CD4-positive, alpha-beta T cell (primary cell): ENCODE results near the gene TMEM164. TPM values are rescaled to one million over a fixed set of nuclear protein-coding genes. Genes with fewer than 3 reads are reported as not detected.
A peak's percentile ranks its signal among the peaks of the same experiment; 100 is the strongest.

Experiments used
- ATAC-seq: fragments of 200-7000 bp; cut with Tn5 transposase; one replicate; pipeline ENCODE4 v1.10.0; 2022; ENCODE audit warnings: mild to moderate bottlenecking; ENCODE audit not compliant: poor library complexity
- CTCF ChIA-PET: fragments of 350-600 bp; sonication (Branson Sonifier 250); formaldehyde crosslinking; loops from one replicate; lab custom pipeline; 2021; ENCODE audit warnings: antibody characterized with exemption, inconsistent platforms; lab: Charles Lee
- POLR2A ChIA-PET: fragments of 350-600 bp; sonication (Branson Sonifier 250); formaldehyde crosslinking; loops from one replicate; lab custom pipeline; 2021; ENCODE audit warnings: antibody characterized with exemption, inconsistent platforms; lab: Charles Lee
- DNase-seq, 14 experiments: peaks; one replicate each; pipeline ENCODE4 v3.0.0-alpha.2; 2013 to 2020; ENCODE audit warnings: mixed read lengths in 2 of 14
- H3K27ac ChIP-seq, 2 donors: one replicate each; pipeline versions ENCODE4 v1.5.1 to v1.7.0; 2013; ENCODE audit warnings: low read length in 2 of 2, low read depth in 1 of 2, mild to moderate bottlenecking in 1 of 2
- H3K27me3 ChIP-seq, 2 experiments: 1 replicate in 1 of 2; 2 replicates in 1 of 2; pipeline versions ENCODE4 v1.6.1 to v1.7.0; 2013; ENCODE audit warnings: low read length in 2 of 2, control low read depth in 1 of 2, mild to moderate bottlenecking in 1 of 2, moderate library complexity in 1 of 2; ENCODE audit not compliant: insufficient read depth in 2 of 2, control insufficient read depth in 1 of 2
- H3K36me3 ChIP-seq: one replicate; pipeline ENCODE4 v1.6.1; 2013; ENCODE audit warnings: low read length, control low read depth; ENCODE audit not compliant: insufficient read depth
- H3K4me1 ChIP-seq: one replicate; pipeline ENCODE4 v1.6.1; 2013; ENCODE audit warnings: low read length, control low read depth; ENCODE audit not compliant: insufficient read depth
- H3K4me3 ChIP-seq: one replicate; pipeline ENCODE4 v1.5.1; 2013; ENCODE audit warnings: mild to moderate bottlenecking, low read length, moderate library complexity
- H3K9me3 ChIP-seq, 2 experiments: 1 replicate in 1 of 2; 2 replicates in 1 of 2; pipeline versions ENCODE4 v1.6.1 to v1.7.0; 2013; ENCODE audit warnings: low read length in 2 of 2, mild to moderate bottlenecking in 2 of 2, control low read depth in 1 of 2, moderate library complexity in 1 of 2; ENCODE audit not compliant: control insufficient read depth in 1 of 2, insufficient read depth in 1 of 2
- H3K27ac Mint-ChIP-seq: one replicate; pipeline ENCODE4 v1.8.0; 2020; ENCODE audit warnings: mixed read lengths
- H3K27me3 Mint-ChIP-seq: one replicate; pipeline ENCODE4 v1.8.0; 2021; ENCODE audit warnings: mixed read lengths
- H3K36me3 Mint-ChIP-seq: one replicate; pipeline ENCODE4 v1.8.0; 2021; ENCODE audit warnings: low read depth, mixed read lengths
- H3K4me1 Mint-ChIP-seq: one replicate; pipeline ENCODE4 v1.8.0; 2021; ENCODE audit warnings: low read depth, mixed read lengths
- H3K4me3 Mint-ChIP-seq: one replicate; pipeline ENCODE4 v1.8.0; 2020; ENCODE audit warnings: mild to moderate bottlenecking, mixed read lengths
- H3K9me3 Mint-ChIP-seq: one replicate; pipeline ENCODE4 v1.8.0; 2020; ENCODE audit warnings: mixed read lengths
- intact Hi-C, 2 experiments: fragments of 100-400 bp; cut with DNase I in 1 of 2; cut with micrococcal nuclease in 1 of 2; formaldehyde crosslinking; loops; one replicate each; pipeline versions ENCODE4 v1.15.1 to v1.9.0; 2023 to 2025; cut with DNase I, micrococcal nuclease
- polyA plus RNA-seq, 2 donors: library from polyadenylated mRNA; unstranded; fragments of 120-200 nt; gene quantifications; one replicate each; pipeline ENCODE4 v1.2.1, GENCODE V29; 2013
- total RNA-seq, 174 experiments: library from RNA in 2 of 174; stranded (reverse) in 2 of 174; gene quantifications; one replicate each; pipeline ENCODE4 v1.2.3 and lab custom pipeline; 2021 to 2026
- TF ChIP-seq, protein P1 (sequence below): fragments of 200-600 bp; IDR thresholded peaks from one replicate; pipeline ENCODE4 v1.8.0; 2022; ENCODE audit warnings: antibody characterized with exemption, mild to moderate bottlenecking

Gene TMEM164
- total RNA-seq (10 to 100 TPM; 11.1 to 13.4 TPM), total RNA-seq (lab: John Stamatoyannopoulos, UW) (8.8 to 56.2 (median 25.8) reads per million in 172 experiments)
- polyA plus RNA-seq (2013, experiment 1 of 2), result 16.7 TPM
- polyA plus RNA-seq (2013, experiment 2 of 2), result 16.4 TPM

DNA sequence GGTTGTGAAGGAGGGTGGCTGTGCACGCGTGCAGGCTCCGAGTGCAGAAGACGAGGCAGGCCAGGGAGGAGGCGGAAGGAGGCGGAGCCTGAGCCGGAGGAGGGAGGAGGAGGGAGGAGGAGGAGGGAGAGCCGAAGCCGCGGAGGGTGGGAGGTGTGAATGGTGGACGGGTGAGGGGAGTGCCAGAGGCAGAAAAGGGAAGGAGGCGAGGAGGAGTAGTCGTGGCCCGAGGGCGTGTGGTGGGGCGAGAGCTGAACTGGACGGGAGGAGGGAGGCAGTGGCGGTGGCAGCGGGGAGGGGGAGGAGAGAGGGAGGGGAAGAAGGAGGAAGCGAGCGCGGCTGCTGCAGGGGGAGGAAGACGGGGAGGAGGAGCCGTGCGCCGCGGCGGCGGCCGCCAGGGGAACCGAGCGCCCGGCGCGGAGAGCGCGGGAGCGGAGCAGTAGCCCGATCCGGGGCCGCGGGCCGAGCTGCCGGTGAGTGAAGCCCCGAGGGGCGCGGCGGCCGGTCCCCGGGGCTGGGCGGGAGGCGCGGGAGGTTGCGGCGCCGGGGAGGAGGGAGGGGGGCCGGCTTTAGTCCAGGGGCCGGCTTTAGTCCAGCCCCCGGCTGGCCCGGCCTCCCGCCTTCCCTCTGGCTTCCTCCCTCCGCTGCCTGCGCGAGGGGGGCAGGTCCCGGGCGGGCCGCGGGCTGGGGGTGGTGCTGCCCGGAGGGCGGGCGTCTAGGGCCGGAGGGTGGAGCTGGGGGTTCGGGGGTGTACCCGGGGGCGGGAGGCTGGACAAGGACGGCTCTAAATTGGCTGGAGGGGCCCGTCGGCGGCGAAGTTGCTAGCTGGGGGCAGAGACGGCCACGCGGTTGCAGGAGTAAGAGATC lies at the start of gene TMEM164:
Gene TMEM164, plus strand, starts transcription at position 815 of the 867 bp plus-strand sequence. CDS start 661 bp downstream, outside the sequence.
- peaks cover 12% of the 10 kb centered on the region for H3K36me3 Mint-ChIP-seq
- H3K27me3 Mint-ChIP-seq, result no peaks in the 10 kb centered on the region
- no peaks in the 10 kb centered on the region for H3K9me3 Mint-ChIP-seq
- H3K4me1 Mint-ChIP-seq, result peaks cover 44% of the 10 kb centered on the region
- Histone ChIP-seq H3K27me3 (no peaks in the 10 kb centered on the region), H3K4me3 (peak within 1 kb of the TSS; percentile 81), H3K4me1 (peaks cover 27% of the 10 kb centered on the region), H3K27ac (peak within 1 kb of the TSS in 1 of 2 donors; percentile 29), H3K36me3 (no peaks in the 10 kb centered on the region), H3K9me3 (no peaks in the 10 kb centered on the region)
- peak; percentile 82 for ATAC-seq
- peak; percentile 59 to 89 (median 76) for DNase-seq
- peak within 1 kb of the TSS; percentile 97 for H3K4me3 Mint-ChIP-seq
- intact Hi-C loops, result loop anchor here in 1 of 2 experiments (5.0 kb wide), 4 partner anchors 270 to 1680 kb away; partner anchors contain the start of genes ACSL4, ALG13 and NXT2
- peak within 1 kb of the TSS; percentile 84 for H3K27ac Mint-ChIP-seq
- POLR2A ChIA-PET, result interaction anchor here (0.8 to 1.6 kb wide), 5 partner anchors 11 to 1679 kb away, joined by 3 to 5 read pairs (median 3); partner anchors contain the start of genes ALG13 and AMMECR1
- TF ChIP-seq, protein P1, sequence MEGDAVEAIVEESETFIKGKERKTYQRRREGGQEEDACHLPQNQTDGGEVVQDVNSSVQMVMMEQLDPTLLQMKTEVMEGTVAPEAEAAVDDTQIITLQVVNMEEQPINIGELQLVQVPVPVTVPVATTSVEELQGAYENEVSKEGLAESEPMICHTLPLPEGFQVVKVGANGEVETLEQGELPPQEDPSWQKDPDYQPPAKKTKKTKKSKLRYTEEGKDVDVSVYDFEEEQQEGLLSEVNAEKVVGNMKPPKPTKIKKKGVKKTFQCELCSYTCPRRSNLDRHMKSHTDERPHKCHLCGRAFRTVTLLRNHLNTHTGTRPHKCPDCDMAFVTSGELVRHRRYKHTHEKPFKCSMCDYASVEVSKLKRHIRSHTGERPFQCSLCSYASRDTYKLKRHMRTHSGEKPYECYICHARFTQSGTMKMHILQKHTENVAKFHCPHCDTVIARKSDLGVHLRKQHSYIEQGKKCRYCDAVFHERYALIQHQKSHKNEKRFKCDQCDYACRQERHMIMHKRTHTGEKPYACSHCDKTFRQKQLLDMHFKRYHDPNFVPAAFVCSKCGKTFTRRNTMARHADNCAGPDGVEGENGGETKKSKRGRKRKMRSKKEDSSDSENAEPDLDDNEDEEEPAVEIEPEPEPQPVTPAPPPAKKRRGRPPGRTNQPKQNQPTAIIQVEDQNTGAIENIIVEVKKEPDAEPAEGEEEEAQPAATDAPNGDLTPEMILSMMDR, result no peak
- CTCF ChIA-PET, result no interaction called here

DNA sequence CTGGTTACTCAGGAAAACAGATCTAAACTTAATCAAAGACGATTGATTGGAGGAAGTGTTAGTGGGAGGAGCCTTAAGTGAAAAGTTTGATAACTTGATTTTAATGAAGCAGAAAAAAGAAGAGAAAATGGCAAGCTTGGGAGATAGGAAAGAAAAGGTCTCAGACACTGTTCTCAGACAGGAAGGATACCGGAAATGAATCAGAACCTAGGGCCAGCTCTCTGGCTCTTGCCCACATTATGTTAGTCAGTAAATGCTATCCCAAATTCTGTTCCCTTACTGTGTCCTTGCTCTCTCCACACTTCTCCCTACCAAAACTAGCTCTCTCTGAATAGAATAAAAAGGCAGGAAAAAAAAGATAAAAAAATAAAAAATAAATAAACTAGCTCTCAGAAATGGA lies 48.6 kb upstream of the TMEM164 start:
- Histone ChIP-seq H3K36me3 (no peaks in the 10 kb centered on the region), H3K9me3 (no peaks in the 10 kb centered on the region), H3K27ac (no peak overlapping the region), H3K27me3 (no peaks in the 10 kb centered on the region), H3K4me3 (no peak overlapping the region), H3K4me1 (peaks cover 3% of the 10 kb centered on the region)
- ChIA-PET POLR2A (no interaction called here), CTCF (no interaction called here)
- Mint-ChIP-seq H3K27me3 (no peaks in the 10 kb centered on the region), H3K4me3 (no peak overlapping the region), H3K9me3 (no peaks in the 10 kb centered on the region), H3K4me1 (no peaks in the 10 kb centered on the region), H3K27ac (no peak overlapping the region), H3K36me3 (no peaks in the 10 kb centered on the region)
- no peak for ATAC-seq
- intact Hi-C loops, result no loop called here
- DNase-seq, result no peak
- TF ChIP-seq, protein P1, result no peak

DNA sequence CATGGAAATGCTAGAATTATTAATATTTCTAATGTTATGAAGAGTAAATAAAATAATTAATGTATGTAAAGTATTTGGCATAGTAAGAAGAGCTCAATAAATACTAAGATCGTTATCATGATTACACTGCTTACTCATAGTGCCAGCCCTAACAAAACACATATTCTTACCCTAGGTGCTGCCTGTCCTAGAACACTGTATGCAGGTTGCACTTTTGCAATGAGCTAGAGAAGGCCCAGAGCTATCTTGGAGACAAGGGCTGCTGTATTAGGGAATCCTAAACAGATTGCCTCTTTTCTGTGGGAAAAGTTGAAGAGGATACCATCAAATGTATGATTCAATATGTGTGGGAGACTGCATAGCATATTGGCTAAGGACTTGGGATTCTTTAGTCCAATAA lies 48.0 kb upstream of the TMEM164 start:
- Mint-ChIP-seq H3K9me3 (no peaks in the 10 kb centered on the region), H3K27me3 (no peaks in the 10 kb centered on the region)

More for the DNA sequence above, 48.0 kb upstream of the TMEM164 start:
- no peak overlapping the region for H3K4me3 Mint-ChIP-seq
- no peaks in the 10 kb centered on the region for H3K4me1 Mint-ChIP-seq
- Histone ChIP-seq H3K9me3 (no peaks in the 10 kb centered on the region), H3K27ac (no peak overlapping the region), H3K27me3 (no peaks in the 10 kb centered on the region), H3K4me3 (no peak overlapping the region), H3K4me1 (peaks cover 7% of the 10 kb centered on the region), H3K36me3 (no peaks in the 10 kb centered on the region)
- ATAC-seq (no peak), DNase-seq (no peak)
- ChIA-PET CTCF (no interaction called here), POLR2A (no interaction called here)
- TF ChIP-seq, protein P1, result no peak
- H3K27ac Mint-ChIP-seq, result no peak overlapping the region
- intact Hi-C loops, result no loop called here
- no peaks in the 10 kb centered on the region for H3K36me3 Mint-ChIP-seq
